Measurements from ENCODE around the gene TOLLIP.
A peak's percentile ranks its signal among the peaks of the same experiment; 100 is the strongest.

The TOLLIP gene

DNA sequence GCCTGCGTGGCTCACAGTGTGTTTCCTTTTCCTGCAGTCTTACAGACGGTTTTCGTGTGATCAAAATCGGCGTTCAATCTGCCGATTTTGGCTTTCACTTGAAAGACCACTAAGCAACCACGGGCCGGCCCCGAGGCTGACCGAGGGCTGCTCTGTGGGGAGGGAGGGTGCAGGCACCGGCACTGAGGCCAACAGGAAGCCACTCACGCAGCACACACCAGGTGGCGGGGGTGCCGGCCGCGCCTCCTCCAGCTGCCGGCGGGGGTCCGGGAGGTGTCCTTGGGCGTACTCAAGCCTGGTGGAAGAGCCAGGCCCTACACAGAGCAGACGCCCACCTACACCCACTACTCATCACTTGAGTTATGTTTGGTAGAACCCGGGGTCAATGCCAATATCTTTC, 14.3 kb downstream of the TOLLIP start:
- TF ChIP-seq, protein P1, sequence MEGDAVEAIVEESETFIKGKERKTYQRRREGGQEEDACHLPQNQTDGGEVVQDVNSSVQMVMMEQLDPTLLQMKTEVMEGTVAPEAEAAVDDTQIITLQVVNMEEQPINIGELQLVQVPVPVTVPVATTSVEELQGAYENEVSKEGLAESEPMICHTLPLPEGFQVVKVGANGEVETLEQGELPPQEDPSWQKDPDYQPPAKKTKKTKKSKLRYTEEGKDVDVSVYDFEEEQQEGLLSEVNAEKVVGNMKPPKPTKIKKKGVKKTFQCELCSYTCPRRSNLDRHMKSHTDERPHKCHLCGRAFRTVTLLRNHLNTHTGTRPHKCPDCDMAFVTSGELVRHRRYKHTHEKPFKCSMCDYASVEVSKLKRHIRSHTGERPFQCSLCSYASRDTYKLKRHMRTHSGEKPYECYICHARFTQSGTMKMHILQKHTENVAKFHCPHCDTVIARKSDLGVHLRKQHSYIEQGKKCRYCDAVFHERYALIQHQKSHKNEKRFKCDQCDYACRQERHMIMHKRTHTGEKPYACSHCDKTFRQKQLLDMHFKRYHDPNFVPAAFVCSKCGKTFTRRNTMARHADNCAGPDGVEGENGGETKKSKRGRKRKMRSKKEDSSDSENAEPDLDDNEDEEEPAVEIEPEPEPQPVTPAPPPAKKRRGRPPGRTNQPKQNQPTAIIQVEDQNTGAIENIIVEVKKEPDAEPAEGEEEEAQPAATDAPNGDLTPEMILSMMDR (IDR thresholded peaks at IDR 0.05; ENCODE audit: low read length) = no peak
- no peak for TF ChIP-seq EZH2 (IDR thresholded peaks at IDR 0.05; ENCODE audit: borderline replicate concordance, low read length)
- Histone ChIP-seq H3K4me1 (ENCODE audit: insufficient read depth, low read length, severe bottlenecking) (no peaks in the 10 kb centered on the region), H3K27ac (ENCODE audit: low read depth, low read length, poor library complexity, severe bottlenecking) (no peak overlapping the region), H3K27me3 (ENCODE audit: insufficient read depth, low read length) (no peaks in the 10 kb centered on the region), H3K9me2 (ENCODE audit: low read depth, low read length) (no peaks in the 10 kb centered on the region), H3K36me3 (ENCODE audit: insufficient read depth, low read length) (peaks cover 27% of the 10 kb centered on the region), H3K9me3 (ENCODE audit: low read length) (no peaks in the 10 kb centered on the region), H2AFZ (ENCODE audit: low read length) (no peak overlapping the region), H3K4me2 (ENCODE audit: low read length) (no peak overlapping the region), H3K4me3 (ENCODE audit: low read depth, low read length, poor library complexity, severe bottlenecking) (no peak overlapping the region), H3K9ac (ENCODE audit: low read length) (no peak overlapping the region), H3K79me2 (ENCODE audit: insufficient read depth, low read length) (peaks cover 7% of the 10 kb centered on the region; the same call in 1 of the 2 replicates), H4K20me1 (ENCODE audit: insufficient read depth, low read length) (no peaks in the 10 kb centered on the region), H3F3A (ENCODE audit: insufficient read depth, low read length) (no peaks in the 10 kb centered on the region)

DNA sequence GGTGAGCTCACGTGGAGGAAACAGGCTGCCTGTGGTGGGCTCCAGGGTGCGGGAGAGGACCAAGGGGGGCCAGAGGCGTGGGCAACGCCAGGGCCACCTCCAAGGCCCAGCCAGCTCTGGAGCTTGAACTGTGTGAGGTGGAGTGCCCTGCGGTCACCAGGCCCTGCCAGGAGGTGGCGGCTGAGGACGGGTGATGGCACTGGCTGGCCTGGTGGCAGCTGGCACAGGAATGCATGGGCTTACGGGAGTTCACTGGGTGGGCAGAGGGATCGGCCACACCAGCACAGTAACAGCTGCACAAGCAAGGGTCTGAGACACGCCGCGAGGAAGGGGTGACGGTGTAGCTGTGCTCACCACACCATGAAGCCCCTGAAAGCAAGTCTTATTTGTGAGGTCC, 15.8 kb downstream of the TOLLIP start:
- TF ChIP-seq EZH2 (IDR thresholded peaks at IDR 0.05; ENCODE audit: borderline replicate concordance, low read length) = no peak
- TF ChIP-seq, protein P1 (IDR thresholded peaks at IDR 0.05; ENCODE audit: low read length) = peak; percentile 25; the same call in 1 of the 2 replicates
- Histone ChIP-seq H3K9me2 (ENCODE audit: low read depth, low read length) (no peaks in the 10 kb centered on the region), H3K27me3 (ENCODE audit: insufficient read depth, low read length) (no peaks in the 10 kb centered on the region), H3K36me3 (ENCODE audit: insufficient read depth, low read length) (peaks cover 41% of the 10 kb centered on the region), H4K20me1 (ENCODE audit: insufficient read depth, low read length) (no peaks in the 10 kb centered on the region), H3K27ac (ENCODE audit: low read depth, low read length, poor library complexity, severe bottlenecking) (no peak overlapping the region), H2AFZ (ENCODE audit: low read length) (no peak overlapping the region), H3K79me2 (ENCODE audit: insufficient read depth, low read length) (no peaks in the 10 kb centered on the region), H3K4me1 (ENCODE audit: insufficient read depth, low read length, severe bottlenecking) (no peaks in the 10 kb centered on the region), H3F3A (ENCODE audit: insufficient read depth, low read length) (no peaks in the 10 kb centered on the region), H3K9me3 (ENCODE audit: low read length) (no peaks in the 10 kb centered on the region), H3K4me2 (ENCODE audit: low read length) (no peak overlapping the region), H3K9ac (ENCODE audit: low read length) (no peak overlapping the region), H3K4me3 (ENCODE audit: low read depth, low read length, poor library complexity, severe bottlenecking) (no peak overlapping the region)

DNA sequence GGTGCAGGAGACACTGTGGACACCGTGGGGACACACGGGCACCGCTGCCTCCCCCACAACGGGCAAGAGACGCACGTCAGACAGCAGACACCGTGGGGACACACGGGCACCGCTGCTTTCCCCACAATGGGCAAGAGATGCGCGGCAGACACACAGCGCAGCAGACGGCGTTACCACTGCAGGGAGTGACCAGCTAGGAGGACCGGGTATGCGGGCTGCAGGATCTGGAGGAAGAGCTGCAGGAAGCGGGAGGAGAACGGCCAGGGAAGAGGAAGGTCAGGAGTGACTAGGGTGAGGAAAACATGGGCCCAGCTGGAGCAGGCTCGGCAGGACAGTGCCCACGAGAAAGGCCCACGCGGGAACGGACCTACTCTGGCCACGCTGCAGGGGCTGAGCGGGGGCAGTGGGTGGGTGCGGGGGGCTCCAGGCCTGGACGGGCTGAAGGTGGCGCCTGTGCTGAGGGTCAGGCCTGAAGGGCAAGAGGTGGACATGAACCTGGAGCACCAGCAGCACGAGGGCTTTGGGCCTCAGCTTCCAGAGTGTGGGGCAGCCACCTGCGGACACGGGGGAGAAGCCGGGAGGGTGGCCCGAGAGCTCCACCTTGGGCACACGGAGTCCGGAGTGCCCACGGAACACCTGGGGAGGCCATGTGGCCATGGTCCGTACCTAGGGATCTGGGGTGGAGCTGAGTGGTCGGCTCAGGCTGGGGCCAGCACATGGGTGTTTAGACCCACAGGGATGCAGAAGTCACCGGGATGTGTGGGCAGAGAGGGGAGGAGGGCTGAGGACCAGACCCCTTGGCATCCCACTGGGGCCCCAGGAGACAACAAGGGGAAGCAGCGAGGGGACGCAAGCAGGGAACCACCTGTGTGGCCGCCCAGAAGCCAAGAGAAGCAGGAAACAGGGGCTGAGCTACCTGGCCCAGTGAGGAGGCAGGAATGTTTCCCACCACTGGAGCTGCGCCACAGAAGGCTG, 16.5 kb downstream of the TOLLIP start:
- no peaks in the 10 kb centered on the region for H3K9me2 ChIP-seq (ENCODE audit: low read depth, low read length)
- no peak overlapping the region for H3K4me3 ChIP-seq (ENCODE audit: low read depth, low read length, poor library complexity, severe bottlenecking)
- H3K9ac ChIP-seq (ENCODE audit: low read length) = no peak overlapping the region
- H3K36me3 ChIP-seq (ENCODE audit: insufficient read depth, low read length) = peaks cover 42% of the 10 kb centered on the region
- no peaks in the 10 kb centered on the region for H3K4me1 ChIP-seq (ENCODE audit: insufficient read depth, low read length, severe bottlenecking)
- no peaks in the 10 kb centered on the region for H3K27me3 ChIP-seq (ENCODE audit: insufficient read depth, low read length)
- H3K9me3 ChIP-seq (ENCODE audit: low read length) = no peaks in the 10 kb centered on the region
- H3K4me2 ChIP-seq (ENCODE audit: low read length) = no peak overlapping the region
- no peaks in the 10 kb centered on the region for H3F3A ChIP-seq (ENCODE audit: insufficient read depth, low read length)
- no peaks in the 10 kb centered on the region for H4K20me1 ChIP-seq (ENCODE audit: insufficient read depth, low read length)
- H3K27ac ChIP-seq (ENCODE audit: low read depth, low read length, poor library complexity, severe bottlenecking) = no peak overlapping the region
- H3K79me2 ChIP-seq (ENCODE audit: insufficient read depth, low read length) = no peaks in the 10 kb centered on the region
- TF ChIP-seq, protein P1 (IDR thresholded peaks at IDR 0.05; ENCODE audit: low read length) = no peak
- TF ChIP-seq EZH2 (IDR thresholded peaks at IDR 0.05; ENCODE audit: borderline replicate concordance, low read length) = no peak
- no peak overlapping the region for H2AFZ ChIP-seq (ENCODE audit: low read length)

Measured in OCI-LY1 (cell line).